ENCODE measurements around the gene KDM4C.

- TF ChIP-seq CTCF (IDR thresholded peaks at IDR 0.05; ENCODE audit: borderline replicate concordance, extremely low read depth, low read length, poor library complexity, severe bottlenecking) (no peak), EZH2 (IDR thresholded peaks at IDR 0.05; ENCODE audit: borderline replicate concordance, low read depth, low read length, severe bottlenecking) (no peak)
Measured at GRCh38 chr9:7053903-7054302, 296.1 kb downstream of the KDM4C start.

All from DND-41 (cell line).